DND-41 (cell line): ENCODE results near the gene ANKRD6.
A peak's percentile ranks its signal among the peaks of the same experiment; 100 is the strongest.

Experiments used
- ATAC-seq: fragments of 200-7000 bp; cut with Tn5 transposase; 3 replicates; pipeline ENCODE4 v1.9.1; 2021; ENCODE audit warnings: low read depth; ENCODE audit not compliant: insufficient read depth
- DNase-seq: peaks from one replicate; pipeline ENCODE4 v3.0.0-alpha.2; 2020
- H2AFZ ChIP-seq: 2 replicates; pipeline ENCODE4 v1.6.0; 2012; ENCODE audit warnings: low read depth, low read length
- H3K27ac ChIP-seq: 2 replicates; pipeline ENCODE4 v1.5.1; 2012; ENCODE audit warnings: low read length, inconsistent platforms
- H3K27me3 ChIP-seq: fragments of 200-600 bp; sonication (generic); 2 replicates; pipeline ENCODE4 v1.6.0; 2012; ENCODE audit warnings: low read length, mild to moderate bottlenecking, inconsistent platforms; ENCODE audit not compliant: insufficient read depth, poor library complexity
- H3K36me3 ChIP-seq: 2 replicates; pipeline ENCODE4 v1.5.1; 2012; ENCODE audit warnings: low read length, inconsistent platforms; ENCODE audit not compliant: insufficient read depth
- H3K4me1 ChIP-seq: 2 replicates; pipeline ENCODE4 v1.5.1; 2012; ENCODE audit warnings: mild to moderate bottlenecking, low read length; ENCODE audit not compliant: insufficient read depth
- H3K4me2 ChIP-seq: 2 replicates; pipeline ENCODE4 v1.6.0; 2012; ENCODE audit warnings: mild to moderate bottlenecking, moderate library complexity, low read length, inconsistent platforms; ENCODE audit not compliant: insufficient read depth
- H3K4me3 ChIP-seq, 2 experiments: fragments of 200-600 bp in 1 of 2; shearing (Covaris generic) in 1 of 2; 2 replicates each; pipeline ENCODE4 v1.5.1; 2012 to 2016; ENCODE audit warnings: inconsistent platforms in 2 of 2, low read length in 2 of 2, mild to moderate bottlenecking in 2 of 2, low read depth in 1 of 2, moderate library complexity in 1 of 2
- H3K79me2 ChIP-seq: 2 replicates; pipeline ENCODE4 v1.6.0; 2012; ENCODE audit warnings: low read length, inconsistent platforms; ENCODE audit not compliant: insufficient read depth
- H3K9ac ChIP-seq: 2 replicates; pipeline ENCODE4 v1.6.0; 2012; ENCODE audit warnings: low read depth, mild to moderate bottlenecking, inconsistent platforms, low read length, moderate library complexity
- H3K9me3 ChIP-seq: 2 replicates; pipeline ENCODE4 v1.5.1; 2012; ENCODE audit warnings: low read length, moderate library complexity, mild to moderate bottlenecking, inconsistent platforms; ENCODE audit not compliant: insufficient read depth, severe bottlenecking
- H4K20me1 ChIP-seq: 2 replicates; pipeline ENCODE4 v1.6.0; 2012; ENCODE audit warnings: low read length; ENCODE audit not compliant: insufficient read depth
- EZH2 ChIP-seq: IDR thresholded peaks from 3 replicates; pipeline ENCODE4 v1.6.1; 2012; ENCODE audit warnings: borderline replicate concordance, low read depth, mild to moderate bottlenecking, moderate library complexity, low read length, inconsistent platforms; ENCODE audit not compliant: severe bottlenecking
- TF ChIP-seq, protein P1 (sequence below): IDR thresholded peaks from 2 replicates; pipeline ENCODE4 v1.5.1; 2012; ENCODE audit warnings: borderline replicate concordance, low read length, moderate library complexity, mild to moderate bottlenecking; ENCODE audit not compliant: poor library complexity, severe bottlenecking; ENCODE audit errors: extremely low read depth

ANKRD6 gene

DNA sequence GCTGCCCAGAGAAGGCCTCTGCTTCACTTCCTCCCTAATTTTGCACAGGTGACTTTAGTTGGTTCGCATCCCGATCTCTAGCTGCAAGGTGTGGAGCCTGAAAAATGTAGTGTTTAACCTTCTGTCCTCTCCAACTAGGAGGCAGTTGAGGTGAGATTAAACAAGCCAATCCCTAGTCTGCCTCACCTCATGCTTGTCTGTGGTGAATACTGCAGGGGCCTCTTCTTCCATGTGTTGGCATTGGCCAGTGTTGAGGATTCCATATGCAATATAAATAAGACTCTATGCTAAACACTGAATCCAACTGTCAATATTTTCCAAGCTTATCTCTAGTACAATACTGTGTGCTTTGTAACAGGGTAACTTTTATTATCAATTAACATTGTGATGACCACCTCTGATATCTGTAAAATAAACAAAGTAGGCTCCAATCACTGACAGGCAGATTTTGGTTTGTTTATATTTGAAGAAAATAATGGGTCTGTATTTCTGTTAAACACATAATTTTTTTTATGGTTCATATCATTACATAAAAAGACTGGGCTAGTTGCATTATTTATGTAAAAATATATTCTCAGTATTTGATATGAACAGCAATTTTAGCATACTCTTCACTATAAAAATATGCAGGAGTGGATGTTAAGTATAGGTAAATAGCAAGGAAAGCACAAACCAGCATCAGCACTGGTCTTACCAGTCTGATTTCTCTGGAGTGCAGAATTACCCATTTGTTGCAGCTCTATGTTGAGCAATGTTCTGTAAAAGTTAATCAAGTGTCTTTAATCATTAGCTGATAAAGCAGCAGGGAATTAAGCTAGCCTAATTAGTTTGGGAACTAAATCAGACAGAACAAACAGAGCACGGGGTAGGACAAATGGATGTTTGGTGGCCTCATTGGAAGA, 74.0 kb downstream of the ANKRD6 start:
- TF ChIP-seq, protein P1, sequence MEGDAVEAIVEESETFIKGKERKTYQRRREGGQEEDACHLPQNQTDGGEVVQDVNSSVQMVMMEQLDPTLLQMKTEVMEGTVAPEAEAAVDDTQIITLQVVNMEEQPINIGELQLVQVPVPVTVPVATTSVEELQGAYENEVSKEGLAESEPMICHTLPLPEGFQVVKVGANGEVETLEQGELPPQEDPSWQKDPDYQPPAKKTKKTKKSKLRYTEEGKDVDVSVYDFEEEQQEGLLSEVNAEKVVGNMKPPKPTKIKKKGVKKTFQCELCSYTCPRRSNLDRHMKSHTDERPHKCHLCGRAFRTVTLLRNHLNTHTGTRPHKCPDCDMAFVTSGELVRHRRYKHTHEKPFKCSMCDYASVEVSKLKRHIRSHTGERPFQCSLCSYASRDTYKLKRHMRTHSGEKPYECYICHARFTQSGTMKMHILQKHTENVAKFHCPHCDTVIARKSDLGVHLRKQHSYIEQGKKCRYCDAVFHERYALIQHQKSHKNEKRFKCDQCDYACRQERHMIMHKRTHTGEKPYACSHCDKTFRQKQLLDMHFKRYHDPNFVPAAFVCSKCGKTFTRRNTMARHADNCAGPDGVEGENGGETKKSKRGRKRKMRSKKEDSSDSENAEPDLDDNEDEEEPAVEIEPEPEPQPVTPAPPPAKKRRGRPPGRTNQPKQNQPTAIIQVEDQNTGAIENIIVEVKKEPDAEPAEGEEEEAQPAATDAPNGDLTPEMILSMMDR = no peak
- TF ChIP-seq EZH2 = no peak
- Histone ChIP-seq H3K9me3 (no peaks in the 10 kb centered on the region), H3K4me3 (no peak overlapping the region), H3K27ac (no peak overlapping the region), H3K27me3 (no peaks in the 10 kb centered on the region), H3K36me3 (no peaks in the 10 kb centered on the region), H3K4me2 (no peak overlapping the region), H3K9ac (no peak overlapping the region), H3K79me2 (no peaks in the 10 kb centered on the region), H2AFZ (no peak overlapping the region), H4K20me1 (no peaks in the 10 kb centered on the region), H3K4me1 (0 out of 2 replicates have a peak, but pooled peaks cover 4% of the 10 kb centered on the region)
- no peak for ATAC-seq
- DNase-seq = no peak

DNA sequence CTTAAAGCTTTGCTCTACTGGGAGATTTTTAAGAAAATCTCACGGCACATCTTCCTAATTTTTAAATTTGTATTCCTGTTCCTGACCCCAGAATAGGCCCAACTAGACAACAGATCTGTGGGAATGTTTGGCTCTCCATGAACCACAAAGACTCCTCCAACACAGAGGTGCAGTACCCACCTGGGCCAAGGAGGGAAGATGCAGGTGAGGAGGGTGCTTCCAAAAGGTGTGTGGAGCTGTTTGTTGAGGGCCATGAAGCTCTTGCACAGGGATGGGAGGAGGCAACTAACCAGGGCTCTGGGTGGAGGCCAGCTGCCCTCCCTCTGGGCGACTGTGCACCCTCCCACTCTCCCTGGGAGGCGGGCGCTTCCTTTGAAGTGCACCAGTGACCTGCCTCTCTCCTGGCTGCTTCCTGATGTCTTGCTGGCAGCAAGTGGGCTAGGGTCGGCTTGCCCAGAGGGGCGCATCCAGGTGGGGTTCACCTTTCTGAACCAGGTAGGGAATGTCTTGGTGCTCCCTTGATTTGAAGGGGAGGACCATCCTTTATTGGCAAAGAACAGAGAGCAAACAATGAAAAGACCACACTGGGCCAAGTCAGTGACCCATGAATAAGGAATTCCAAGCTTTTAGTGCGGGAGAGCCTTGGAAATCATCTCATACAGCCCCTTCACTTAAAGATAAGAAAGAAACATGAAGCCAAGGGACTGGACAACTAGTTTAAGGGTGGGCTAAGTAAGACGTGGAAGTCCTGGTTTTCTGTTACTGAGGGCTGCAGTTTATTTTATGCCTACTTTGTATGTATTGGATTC, 76.0 kb downstream of the ANKRD6 start:
- H3K27me3 ChIP-seq = no peaks in the 10 kb centered on the region
- no peak for DNase-seq
- no peaks in the 10 kb centered on the region for H3K36me3 ChIP-seq
- no peak for ATAC-seq
- no peak overlapping the region for H2AFZ ChIP-seq
- H4K20me1 ChIP-seq = no peaks in the 10 kb centered on the region
- TF ChIP-seq EZH2 = no peak
- H3K79me2 ChIP-seq = no peaks in the 10 kb centered on the region
- H3K9ac ChIP-seq = no peak overlapping the region
- H3K9me3 ChIP-seq = no peaks in the 10 kb centered on the region
- no peak overlapping the region for H3K4me2 ChIP-seq
- H3K27ac ChIP-seq = no peak overlapping the region
- H3K4me1 ChIP-seq = 0 out of 2 replicates have a peak, but pooled peaks cover 4% of the 10 kb centered on the region
- no peak overlapping the region for H3K4me3 ChIP-seq

GRCh38 chr6:89509777-89510281, 76.9 kb downstream of the ANKRD6 start:
- H3K9me3 ChIP-seq = no peaks in the 10 kb centered on the region

More at GRCh38 chr6:89509777-89510281, 76.9 kb downstream of the ANKRD6 start:
- Histone ChIP-seq H3K27ac (no peak overlapping the region), H4K20me1 (no peaks in the 10 kb centered on the region), H3K4me3 (no peak overlapping the region), H3K36me3 (no peaks in the 10 kb centered on the region), H3K27me3 (no peaks in the 10 kb centered on the region), H2AFZ (peak overlapping the region; percentile 36; the same call in 1 of the 2 replicates), H3K4me1 (0 out of 2 replicates have a peak, but pooled peaks cover 4% of the 10 kb centered on the region), H3K9ac (no peak overlapping the region), H3K79me2 (no peaks in the 10 kb centered on the region), H3K4me2 (no peak overlapping the region)
- ATAC-seq (peak; percentile 47; the same call in 2 of the 3 replicates), DNase-seq (no peak)
- TF ChIP-seq EZH2 = no peak
- TF ChIP-seq, protein P1 = peak; percentile 3
